Tibial nerve (tissue), 4 donors: ENCODE data around the gene TMCC1. TPM values are rescaled to one million over a fixed set of nuclear protein-coding genes. Genes with fewer than 3 reads are reported as not detected.

Experiments used
- DNase-seq, 2 donors: peaks; one replicate each; pipeline ENCODE4 v3.0.0-alpha.2; 2019; ENCODE audit warnings: low spot score in 2 of 2
- H3K27ac ChIP-seq, 4 donors: fragments of 200-600 bp; sonication (generic) in 3 of 4; one replicate each; pipeline ENCODE4 v1.5.1; 2017 to 2019; ENCODE audit warnings: mild to moderate bottlenecking in 1 of 4
- H3K27me3 ChIP-seq, 2 donors: fragments of 200-600 bp; sonication (generic) in 1 of 2; one replicate each; pipeline versions ENCODE4 v1.5.1 to v1.6.0; 2017 to 2019
- H3K36me3 ChIP-seq, 3 donors: fragments of 200-600 bp; sonication (generic); one replicate each; pipeline ENCODE4 v1.5.1; 2018 to 2019
- H3K4me1 ChIP-seq, 4 donors: fragments of 200-600 bp; sonication (generic) in 3 of 4; one replicate each; pipeline ENCODE4 v1.5.1; 2017 to 2019
- H3K4me3 ChIP-seq, 4 donors: fragments of 200-600 bp; sonication (generic) in 3 of 4; one replicate each; pipeline ENCODE4 v1.5.1; 2017 to 2019; ENCODE audit warnings: mild to moderate bottlenecking in 1 of 4, moderate library complexity in 1 of 4
- H3K9me3 ChIP-seq, 4 donors: fragments of 200-600 bp; sonication (generic) in 3 of 4; one replicate each; pipeline ENCODE4 v1.5.1; 2017 to 2019
- EP300 ChIP-seq, 2 donors: sonication (generic); formaldehyde crosslinking; IDR thresholded peaks; one replicate each; pipeline ENCODE4 v1.6.1; 2017; ENCODE audit warnings: antibody characterized with exemption in 2 of 2, mild to moderate bottlenecking in 1 of 2
- POLR2A ChIP-seq, 2 donors: fragments of 450-650 bp; IDR thresholded peaks; one replicate each; pipeline ENCODE4 v1.6.1; 2017; ENCODE audit warnings: antibody characterized with exemption in 2 of 2, mild to moderate bottlenecking in 2 of 2, moderate library complexity in 2 of 2
- WGBS, 2 donors: methylation state at CpG; one replicate each; pipeline ENCODE4 v1.1.5; 2018; 5-methylcytosine and 5-hydroxymethylcytosine counted together
- total RNA-seq, 4 donors: library from RNA; depleted of rRNA; stranded (reverse); fragments of >200 nt; gene quantifications; one replicate each; pipeline ENCODE4 v1.1.0, GENCODE V29; 2016
- TF ChIP-seq, protein P1 (sequence below), 5 experiments: fragments of 200-600 bp in 3 of 5; fragments of 450-650 bp in 2 of 5; sonication (generic) in 3 of 5; IDR thresholded peaks; one replicate each; pipeline ENCODE4 v1.5.1; 2016 to 2019; ENCODE audit warnings: antibody characterized with exemption in 5 of 5, mild to moderate bottlenecking in 3 of 5, moderate library complexity in 2 of 5

The TMCC1 gene
- total RNA-seq, result 10 to 100 TPM; 19.9 to 27.9 (median 23.1) TPM

DNA sequence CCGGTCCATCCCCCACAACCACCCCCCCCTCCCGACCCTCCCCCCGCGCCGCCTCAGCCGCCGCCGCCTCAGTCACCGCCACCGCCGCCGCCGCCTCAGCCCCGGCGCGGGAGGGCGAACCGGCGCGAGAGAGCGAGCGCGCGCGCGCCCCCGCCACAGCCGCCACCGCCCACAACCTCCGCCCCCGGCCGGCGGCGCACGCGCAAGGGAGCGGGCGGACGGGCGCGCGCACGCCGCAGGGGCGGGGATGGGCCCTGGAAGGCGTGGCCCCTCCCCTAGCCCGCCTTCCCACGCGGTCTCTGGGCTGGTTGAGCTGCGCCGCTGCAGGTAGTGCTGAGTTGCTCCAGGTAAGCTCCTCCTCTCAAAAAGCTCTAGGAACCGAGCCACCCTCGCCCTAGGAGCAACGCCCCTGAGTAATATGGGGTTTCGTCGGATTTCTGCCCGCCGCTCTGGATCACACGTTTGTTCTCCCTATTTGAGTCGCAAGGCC is at the start of gene TMCC1:
TMCC1 (minus strand) TSS at position 131 of the 490 bp plus-strand sequence.
- WGBS, 2 donors, result 1% methylated on average over 7 to 28 of the region's 60 CpGs
- H3K4me3 ChIP-seq, result peak within 1 kb of the TSS; percentile 69 to 96 (median 86)
- H3K9me3 ChIP-seq, result no peaks in the 10 kb centered on the region
- no peaks in the 10 kb centered on the region for H3K27me3 ChIP-seq
- H3K36me3 ChIP-seq, result no peaks in the 10 kb centered on the region
- peak; percentile 52 to 66 for DNase-seq
- TF ChIP-seq POLR2A (IDR thresholded peaks at IDR 0.05) (peak in 1 of 2 donors; percentile 37), EP300 (IDR thresholded peaks at IDR 0.05) (no peak)
- TF ChIP-seq, protein P1, sequence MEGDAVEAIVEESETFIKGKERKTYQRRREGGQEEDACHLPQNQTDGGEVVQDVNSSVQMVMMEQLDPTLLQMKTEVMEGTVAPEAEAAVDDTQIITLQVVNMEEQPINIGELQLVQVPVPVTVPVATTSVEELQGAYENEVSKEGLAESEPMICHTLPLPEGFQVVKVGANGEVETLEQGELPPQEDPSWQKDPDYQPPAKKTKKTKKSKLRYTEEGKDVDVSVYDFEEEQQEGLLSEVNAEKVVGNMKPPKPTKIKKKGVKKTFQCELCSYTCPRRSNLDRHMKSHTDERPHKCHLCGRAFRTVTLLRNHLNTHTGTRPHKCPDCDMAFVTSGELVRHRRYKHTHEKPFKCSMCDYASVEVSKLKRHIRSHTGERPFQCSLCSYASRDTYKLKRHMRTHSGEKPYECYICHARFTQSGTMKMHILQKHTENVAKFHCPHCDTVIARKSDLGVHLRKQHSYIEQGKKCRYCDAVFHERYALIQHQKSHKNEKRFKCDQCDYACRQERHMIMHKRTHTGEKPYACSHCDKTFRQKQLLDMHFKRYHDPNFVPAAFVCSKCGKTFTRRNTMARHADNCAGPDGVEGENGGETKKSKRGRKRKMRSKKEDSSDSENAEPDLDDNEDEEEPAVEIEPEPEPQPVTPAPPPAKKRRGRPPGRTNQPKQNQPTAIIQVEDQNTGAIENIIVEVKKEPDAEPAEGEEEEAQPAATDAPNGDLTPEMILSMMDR (IDR thresholded peaks at IDR 0.05), result no peak
- peak within 1 kb of the TSS; percentile 88 to 96 (median 95) for H3K27ac ChIP-seq
- peaks cover 0 to 50% (median 23%) of the 10 kb centered on the region in 4 donors for H3K4me1 ChIP-seq

- Histone ChIP-seq H3K36me3 (no peaks in the 10 kb centered on the region), H3K9me3 (peaks cover 0 to 9% (median 0%) of the 10 kb centered on the region in 4 donors), H3K27ac (no peak overlapping the region), H3K27me3 (no peaks in the 10 kb centered on the region), H3K4me1 (no peaks in the 10 kb centered on the region), H3K4me3 (no peak overlapping the region)
- WGBS, 2 donors, result 90 to 91% methylated on average over 3 of the region's 3 CpGs
- DNase-seq, result no peak
- TF ChIP-seq EP300 (IDR thresholded peaks at IDR 0.05) (no peak), POLR2A (IDR thresholded peaks at IDR 0.05) (no peak)
- TF ChIP-seq, protein P1 (IDR thresholded peaks at IDR 0.05), result no peak
Observed at GRCh38 chr3:129943020-129943419, 49.5 kb upstream of the TMCC1 start.

- Histone ChIP-seq H3K9me3 (peaks cover 0 to 7% (median 0%) of the 10 kb centered on the region in 4 donors), H3K36me3 (no peaks in the 10 kb centered on the region), H3K4me3 (no peak overlapping the region), H3K27ac (no peak overlapping the region), H3K27me3 (no peaks in the 10 kb centered on the region), H3K4me1 (peaks cover 0 to 7% (median 0%) of the 10 kb centered on the region in 4 donors)
- TF ChIP-seq, protein P1 (IDR thresholded peaks at IDR 0.05), result peak; percentile 56 to 89 (median 77)
- no peak for TF ChIP-seq POLR2A (IDR thresholded peaks at IDR 0.05)
- TF ChIP-seq EP300 (IDR thresholded peaks at IDR 0.05), result no peak
- WGBS, 2 donors, result 11 to 17% methylated on average over 7 of the region's 7 CpGs
- peak; percentile 26 to 74 for DNase-seq
Observed at GRCh38 chr3:129942296-129942695, 48.8 kb upstream of the TMCC1 start.

- peaks cover 0 to 16% (median 0%) of the 10 kb centered on the region in 4 donors for H3K4me1 ChIP-seq
- H3K9me3 ChIP-seq, result no peaks in the 10 kb centered on the region
- DNase-seq, result no peak
- H3K27me3 ChIP-seq, result no peaks in the 10 kb centered on the region
- H3K4me3 ChIP-seq, result no peak overlapping the region
- 85 to 88% methylated on average over 3 of the region's 3 CpGs for WGBS, 2 donors
- H3K36me3 ChIP-seq, result no peaks in the 10 kb centered on the region
- TF ChIP-seq, protein P1 (IDR thresholded peaks at IDR 0.05), result no peak
- TF ChIP-seq POLR2A (IDR thresholded peaks at IDR 0.05) (no peak), EP300 (IDR thresholded peaks at IDR 0.05) (no peak)
- no peak overlapping the region for H3K27ac ChIP-seq
Observed at GRCh38 chr3:129940086-129940485, 46.6 kb upstream of the TMCC1 start.

DNA sequence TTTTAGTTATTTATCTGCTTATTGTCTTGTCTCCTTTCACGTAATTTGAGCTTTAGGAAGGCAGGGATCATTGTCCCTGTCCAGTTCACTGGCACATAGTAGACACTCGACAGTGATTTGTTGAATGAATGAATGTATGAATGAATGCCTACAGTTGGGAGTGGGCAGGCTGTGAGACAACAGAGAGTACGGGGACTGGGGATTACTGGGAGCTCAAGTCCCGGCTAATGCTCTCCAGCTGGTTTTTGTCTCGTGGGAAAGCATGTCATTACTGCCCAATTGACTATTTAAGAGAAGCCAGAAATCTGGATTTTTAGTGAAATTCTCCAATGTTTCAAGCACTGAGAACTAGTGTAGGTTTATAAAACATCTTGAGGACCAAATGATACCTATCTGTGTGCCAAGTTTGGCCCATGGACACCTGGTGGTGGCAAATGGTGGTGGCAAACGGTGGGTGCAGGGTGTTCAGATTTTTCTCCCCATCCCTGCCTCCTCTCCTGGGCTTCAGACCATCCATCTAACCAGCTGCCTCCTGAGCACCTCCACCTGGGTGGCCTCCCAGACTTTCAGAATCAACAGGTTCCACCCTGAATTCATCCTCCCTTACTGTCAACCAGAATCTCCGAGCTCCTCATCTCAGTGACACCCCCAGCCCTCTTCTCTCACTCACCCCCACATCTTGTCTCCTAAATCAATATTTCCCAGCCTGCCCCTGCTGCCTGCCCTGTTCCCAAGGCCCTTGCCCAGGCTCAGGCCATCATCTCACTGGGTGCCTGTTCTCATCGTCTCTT is 44.8 kb upstream of the TMCC1 start:
- no peak for DNase-seq
- Histone ChIP-seq H3K4me3 (no peak overlapping the region), H3K9me3 (no peaks in the 10 kb centered on the region), H3K36me3 (no peaks in the 10 kb centered on the region), H3K27me3 (no peaks in the 10 kb centered on the region), H3K27ac (no peak overlapping the region), H3K4me1 (peaks cover 0 to 20% (median 0%) of the 10 kb centered on the region in 4 donors)
- TF ChIP-seq, protein P1 (IDR thresholded peaks at IDR 0.05), result peak in 1 of 5 experiments; percentile 4
- no peak for TF ChIP-seq POLR2A (IDR thresholded peaks at IDR 0.05)
- WGBS, 2 donors, result 84% methylated on average over 8 of the region's 8 CpGs
